ENCODE measurements around the gene SLC9A3. TPM values are rescaled to one million over a fixed set of nuclear protein-coding genes. Genes with fewer than 3 reads are reported as not detected.

The SLC9A3 gene
- total RNA-seq, 3 donors from 2014 or later (not counting 1 experiment from before 2014, with no cell fraction given): 0.61 to 1.1 (median 0.73) TPM

DNA sequence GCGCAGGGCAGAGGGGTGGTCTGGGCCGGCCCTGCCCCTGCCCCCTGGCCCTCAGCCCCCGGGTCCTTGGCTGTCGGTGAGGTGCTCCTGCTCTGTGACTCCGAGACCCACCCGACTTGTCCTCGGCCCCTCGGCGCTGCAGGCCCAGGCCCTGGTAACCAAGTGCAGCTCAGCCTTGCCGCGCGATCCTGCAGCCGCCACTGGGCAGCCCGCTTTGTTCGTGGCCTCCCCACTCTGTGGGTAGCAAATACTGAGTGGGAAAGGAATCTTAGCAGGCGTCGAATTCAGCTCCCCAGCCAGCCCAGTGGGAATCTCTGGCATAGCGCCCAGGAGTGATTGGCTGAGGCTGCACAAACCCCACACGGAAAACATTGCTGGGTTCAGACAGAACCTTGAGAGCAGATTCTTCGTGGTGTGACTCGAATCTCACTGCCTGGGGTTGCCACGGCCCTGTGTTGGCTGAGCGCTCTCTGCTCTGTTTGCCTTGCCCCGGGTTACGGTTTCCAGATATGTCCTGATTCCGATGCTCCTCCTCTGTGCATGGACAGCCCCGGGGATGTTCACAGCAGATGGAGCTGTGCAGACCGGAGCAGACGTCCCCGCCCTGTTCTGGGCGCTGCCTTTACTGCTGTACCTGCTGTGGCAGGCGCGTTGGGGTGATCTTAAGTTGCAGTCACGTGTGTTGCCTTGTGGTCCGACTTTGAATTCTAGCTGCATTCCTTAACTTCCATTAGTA is 94.6 kb downstream of the SLC9A3 start:
- 92% methylated on average over 35 of the region's 35 CpGs for WGBS (ENCODE audit: insufficient coverage)
- H3K4me3 ChIP-seq (ENCODE audit: low read length): no peak overlapping the region
- no peak overlapping the region for H3K27ac ChIP-seq (ENCODE audit: low read length)
- no peaks in the 10 kb centered on the region for H3K27me3 ChIP-seq (ENCODE audit: control insufficient read depth, insufficient read depth, low read length)
- peaks cover 4% of the 10 kb centered on the region for H3K4me1 ChIP-seq (ENCODE audit: control insufficient read depth, insufficient read depth, low read length)
- H3K4me1 Mint-ChIP-seq: peaks cover 0 to 3% of the 10 kb centered on the region in 2 donors
- H3K4me3 Mint-ChIP-seq: no peak overlapping the region
- H3K9me3 ChIP-seq (ENCODE audit: control insufficient read depth, insufficient read depth, low read length): no peaks in the 10 kb centered on the region
- no peaks in the 10 kb centered on the region for H3K36me3 ChIP-seq (ENCODE audit: control insufficient read depth, insufficient read depth, low read length)
- intact Hi-C loops (cut with micrococcal nuclease): loop anchor here (2.0 kb wide), 1 partner anchor 241 kb away; no protein-coding TSS in a partner anchor
- peaks cover 0 to 9% of the 10 kb centered on the region in 2 donors for H3K9me3 Mint-ChIP-seq
- TF ChIP-seq, protein P1, sequence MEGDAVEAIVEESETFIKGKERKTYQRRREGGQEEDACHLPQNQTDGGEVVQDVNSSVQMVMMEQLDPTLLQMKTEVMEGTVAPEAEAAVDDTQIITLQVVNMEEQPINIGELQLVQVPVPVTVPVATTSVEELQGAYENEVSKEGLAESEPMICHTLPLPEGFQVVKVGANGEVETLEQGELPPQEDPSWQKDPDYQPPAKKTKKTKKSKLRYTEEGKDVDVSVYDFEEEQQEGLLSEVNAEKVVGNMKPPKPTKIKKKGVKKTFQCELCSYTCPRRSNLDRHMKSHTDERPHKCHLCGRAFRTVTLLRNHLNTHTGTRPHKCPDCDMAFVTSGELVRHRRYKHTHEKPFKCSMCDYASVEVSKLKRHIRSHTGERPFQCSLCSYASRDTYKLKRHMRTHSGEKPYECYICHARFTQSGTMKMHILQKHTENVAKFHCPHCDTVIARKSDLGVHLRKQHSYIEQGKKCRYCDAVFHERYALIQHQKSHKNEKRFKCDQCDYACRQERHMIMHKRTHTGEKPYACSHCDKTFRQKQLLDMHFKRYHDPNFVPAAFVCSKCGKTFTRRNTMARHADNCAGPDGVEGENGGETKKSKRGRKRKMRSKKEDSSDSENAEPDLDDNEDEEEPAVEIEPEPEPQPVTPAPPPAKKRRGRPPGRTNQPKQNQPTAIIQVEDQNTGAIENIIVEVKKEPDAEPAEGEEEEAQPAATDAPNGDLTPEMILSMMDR (IDR thresholded peaks at IDR 0.05): no peak
- no peak overlapping the region for H3K27ac Mint-ChIP-seq
- no peak for DNase-seq
- no peak for ATAC-seq
- H3K36me3 Mint-ChIP-seq: no peaks in the 10 kb centered on the region
- peaks cover 0 to 4% of the 10 kb centered on the region in 2 donors for H3K27me3 Mint-ChIP-seq (ENCODE audit: low read depth in 2 of 2)

DNA sequence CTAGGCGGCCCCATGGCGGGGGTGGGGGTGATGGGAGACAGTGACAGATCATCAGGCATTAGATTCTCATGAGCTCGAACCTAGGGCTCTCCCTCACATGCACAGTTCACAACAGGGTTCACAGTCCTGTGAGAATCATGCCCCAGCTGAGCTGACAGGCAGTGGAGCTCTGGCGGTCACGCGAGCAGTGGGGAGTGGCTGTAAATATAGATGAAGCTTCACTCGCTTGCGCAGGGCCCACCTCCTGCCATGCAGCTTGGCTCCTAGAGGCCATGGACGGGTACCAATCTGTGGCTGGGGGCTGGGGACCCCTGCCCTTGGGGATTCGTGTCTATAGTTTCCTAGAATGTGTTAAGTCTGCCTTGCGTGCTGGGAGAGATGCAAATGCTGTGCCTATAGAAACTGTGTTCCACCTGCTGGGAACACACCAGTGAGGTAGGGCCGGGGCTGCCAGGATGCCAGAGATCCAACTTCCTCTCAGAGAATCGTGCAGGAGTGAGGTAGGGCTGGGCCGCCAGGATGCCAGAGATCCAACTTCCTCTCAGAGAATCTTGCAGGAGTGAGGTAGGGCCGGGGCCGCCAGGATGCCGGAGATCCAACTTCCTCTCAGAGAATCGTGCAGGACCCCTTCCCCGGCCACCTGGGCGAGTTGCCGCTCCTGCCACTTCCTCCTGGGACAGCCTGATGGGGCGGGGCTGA is 95.3 kb downstream of the SLC9A3 start:
- 78% methylated on average over 20 of the region's 22 CpGs for WGBS (ENCODE audit: insufficient coverage)
- peaks cover 0 to 9% of the 10 kb centered on the region in 2 donors for H3K9me3 Mint-ChIP-seq
- peaks cover 0 to 9% of the 10 kb centered on the region in 2 donors for H3K4me1 Mint-ChIP-seq
- H3K27me3 Mint-ChIP-seq (ENCODE audit: low read depth in 2 of 2): peaks cover 0 to 4% of the 10 kb centered on the region in 2 donors
- Histone ChIP-seq H3K4me3 (ENCODE audit: low read length) (no peak overlapping the region), H3K4me1 (ENCODE audit: control insufficient read depth, insufficient read depth, low read length) (peaks cover 10% of the 10 kb centered on the region), H3K36me3 (ENCODE audit: control insufficient read depth, insufficient read depth, low read length) (no peaks in the 10 kb centered on the region), H3K27ac (ENCODE audit: low read length) (no peak overlapping the region), H3K27me3 (ENCODE audit: control insufficient read depth, insufficient read depth, low read length) (no peaks in the 10 kb centered on the region), H3K9me3 (ENCODE audit: control insufficient read depth, insufficient read depth, low read length) (no peaks in the 10 kb centered on the region)
- DNase-seq: no peak
- no peak overlapping the region for H3K4me3 Mint-ChIP-seq
- H3K27ac Mint-ChIP-seq: no peak overlapping the region
- H3K36me3 Mint-ChIP-seq: no peaks in the 10 kb centered on the region
- TF ChIP-seq, protein P1 (IDR thresholded peaks at IDR 0.05): no peak
- no peak for ATAC-seq
- intact Hi-C loops (cut with micrococcal nuclease): no loop called here

DNA sequence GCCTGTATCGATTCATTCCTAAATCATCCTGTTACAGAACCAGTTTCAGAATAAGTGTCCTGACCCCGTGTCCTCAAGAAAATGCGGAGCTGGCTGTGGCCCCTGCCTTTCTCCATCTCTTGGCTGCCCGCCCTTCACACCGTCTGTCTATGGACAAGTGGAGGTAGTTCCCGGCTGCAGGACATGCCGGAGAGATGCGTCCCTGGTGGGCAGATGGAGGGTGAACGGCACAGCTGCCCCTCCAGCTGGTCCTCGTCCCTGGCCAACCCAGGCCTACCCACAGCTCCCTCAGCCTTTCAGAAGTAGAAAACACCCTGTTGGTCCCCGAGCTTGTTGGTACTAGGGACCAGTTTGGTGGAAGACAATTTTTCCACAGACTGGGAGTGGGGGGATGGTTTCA is 96.0 kb downstream of the SLC9A3 start:
- no peaks in the 10 kb centered on the region for H3K36me3 ChIP-seq (ENCODE audit: control insufficient read depth, insufficient read depth, low read length)
- H3K36me3 Mint-ChIP-seq: no peaks in the 10 kb centered on the region
- H3K4me1 Mint-ChIP-seq: peaks cover 4 to 13% of the 10 kb centered on the region in 2 donors
- H3K27ac ChIP-seq (ENCODE audit: low read length): no peak overlapping the region
- no peak overlapping the region for H3K4me3 Mint-ChIP-seq
- H3K4me3 ChIP-seq (ENCODE audit: low read length): no peak overlapping the region
- H3K27me3 Mint-ChIP-seq (ENCODE audit: low read depth in 2 of 2): peaks cover 0 to 4% of the 10 kb centered on the region in 2 donors
- intact Hi-C loops (cut with micrococcal nuclease): no loop called here
- TF ChIP-seq, protein P1 (IDR thresholded peaks at IDR 0.05): no peak
- no peak for DNase-seq
- peaks cover 0 to 9% of the 10 kb centered on the region in 2 donors for H3K9me3 Mint-ChIP-seq
- H3K27me3 ChIP-seq (ENCODE audit: control insufficient read depth, insufficient read depth, low read length): no peaks in the 10 kb centered on the region
- H3K27ac Mint-ChIP-seq: no peak overlapping the region
- ATAC-seq: no peak
- 95% methylated on average over 10 of the region's 11 CpGs for WGBS (ENCODE audit: insufficient coverage)
- H3K9me3 ChIP-seq (ENCODE audit: control insufficient read depth, insufficient read depth, low read length): no peaks in the 10 kb centered on the region
- peaks cover 12% of the 10 kb centered on the region for H3K4me1 ChIP-seq (ENCODE audit: control insufficient read depth, insufficient read depth, low read length)
